GM18526 (cell line): ENCODE results near the gene MKNK2.

Experiments used
- POLR2A ChIP-seq: IDR thresholded peaks from 3 replicates; pipeline ENCODE4 v1.6.1; 2011; ENCODE audit not compliant: insufficient read length; ENCODE audit errors: extremely low read depth

MKNK2 gene

DNA sequence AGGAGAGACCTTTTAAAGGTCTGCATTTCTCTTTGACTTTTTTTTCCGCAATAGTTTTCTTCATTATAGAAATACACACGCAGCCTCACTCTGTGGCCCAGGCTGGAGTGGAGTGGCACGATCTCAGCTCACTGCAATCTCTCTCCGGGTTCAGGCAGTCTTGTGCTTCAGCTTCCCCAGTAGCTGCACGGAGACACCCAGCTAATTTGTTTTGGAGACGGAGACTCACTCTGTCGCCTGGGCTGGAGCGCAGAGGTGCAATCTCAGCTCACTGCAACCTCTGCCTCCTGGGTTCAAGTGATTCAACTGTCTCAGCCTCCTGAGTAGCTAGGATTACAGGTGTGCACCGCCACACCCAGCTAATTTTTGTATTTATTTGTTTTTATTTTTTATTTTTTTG, 11.7 kb upstream of the MKNK2 start:
- no peak for TF ChIP-seq POLR2A

DNA sequence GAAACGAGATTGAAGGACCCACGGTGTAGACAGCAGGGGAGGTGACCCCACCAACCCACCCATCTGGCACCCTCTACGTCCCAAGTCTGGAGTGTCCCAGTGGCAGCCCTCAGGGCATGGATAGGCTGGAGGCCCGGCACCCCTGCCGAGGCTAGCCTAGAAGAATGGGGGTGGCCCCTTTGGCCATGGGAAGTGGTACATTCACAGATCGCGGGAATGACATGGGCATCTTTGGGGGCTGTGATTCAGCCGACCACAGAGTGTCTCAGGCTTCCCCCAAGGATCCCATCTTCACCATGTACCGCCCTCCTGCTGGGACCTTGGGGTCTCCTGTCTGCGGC, 11.3 kb upstream of the MKNK2 start:
- TF ChIP-seq POLR2A = no peak

- TF ChIP-seq POLR2A = peak; percentile 68
Observed at GRCh38 chr19:2061495-2062388, 10.7 kb upstream of the MKNK2 start.

DNA sequence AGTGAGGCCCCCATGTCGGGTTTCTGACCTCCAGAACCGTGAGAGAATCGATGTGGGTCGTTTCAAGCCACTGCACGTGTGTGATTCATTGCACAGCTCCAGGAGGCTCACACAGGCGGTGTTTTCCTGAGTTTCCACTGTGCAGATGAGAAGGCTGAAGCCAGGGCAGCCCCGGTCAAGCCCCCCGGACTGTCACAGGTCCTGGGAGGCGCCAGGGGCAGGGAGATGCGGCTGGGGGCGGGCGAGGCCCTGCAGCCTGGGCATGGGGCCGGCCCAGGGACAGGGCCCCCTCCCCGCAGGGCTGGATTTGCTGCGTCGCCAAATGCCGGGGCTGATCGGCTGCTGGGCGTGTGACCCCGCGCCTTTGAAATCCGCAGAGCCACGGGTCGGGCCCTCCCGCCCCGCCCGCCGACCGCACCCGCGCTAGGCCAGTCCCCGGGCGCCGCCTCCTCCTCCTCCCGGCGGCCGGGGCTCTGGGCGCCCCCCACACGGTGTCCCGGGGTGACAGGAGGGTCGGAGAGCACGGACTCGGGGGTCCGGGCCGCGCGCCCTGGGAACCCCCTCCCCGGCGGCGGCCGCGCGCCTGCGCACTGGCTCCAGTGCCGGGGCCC, 9.9 kb upstream of the MKNK2 start:
- peak; percentile 62 for TF ChIP-seq POLR2A

DNA sequence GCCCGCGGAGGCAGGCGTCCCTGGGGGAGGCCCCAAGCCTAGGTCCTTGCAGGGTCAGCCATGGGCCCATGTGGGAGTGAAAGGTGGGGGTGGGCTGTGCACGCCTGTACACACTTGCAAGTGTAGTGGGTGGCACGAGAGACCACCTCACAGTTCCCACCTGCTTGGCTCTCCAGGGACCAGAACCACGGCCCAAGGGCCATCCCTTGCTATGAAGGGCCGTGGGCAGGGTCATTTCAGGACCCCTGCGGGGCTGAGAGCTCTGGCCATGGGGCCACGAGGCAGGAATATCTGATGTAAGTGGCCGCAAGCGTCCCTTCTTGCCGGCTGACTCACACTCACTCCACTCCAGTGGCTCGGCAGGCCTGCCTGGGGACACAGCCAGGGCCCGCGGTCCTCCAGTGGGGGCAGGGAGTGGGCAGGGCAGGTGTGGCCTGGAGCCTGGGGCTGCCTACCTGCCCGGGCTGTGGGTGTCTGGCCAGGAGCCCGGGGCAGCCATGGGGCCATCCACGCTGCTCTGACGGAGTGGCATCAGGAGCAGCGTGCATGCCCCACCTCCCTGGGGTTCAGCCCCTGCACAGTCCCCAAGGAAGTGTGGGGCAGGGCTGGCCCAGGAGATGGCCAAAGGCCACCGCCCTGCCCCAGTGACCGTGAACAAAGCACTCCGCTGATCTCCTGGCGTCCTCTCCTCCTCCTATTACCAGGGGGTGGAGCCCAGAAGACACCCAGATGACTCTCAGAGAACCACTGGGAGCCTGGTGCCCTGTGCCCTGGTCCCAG, 8.6 kb upstream of the MKNK2 start:
- TF ChIP-seq POLR2A = no peak

DNA sequence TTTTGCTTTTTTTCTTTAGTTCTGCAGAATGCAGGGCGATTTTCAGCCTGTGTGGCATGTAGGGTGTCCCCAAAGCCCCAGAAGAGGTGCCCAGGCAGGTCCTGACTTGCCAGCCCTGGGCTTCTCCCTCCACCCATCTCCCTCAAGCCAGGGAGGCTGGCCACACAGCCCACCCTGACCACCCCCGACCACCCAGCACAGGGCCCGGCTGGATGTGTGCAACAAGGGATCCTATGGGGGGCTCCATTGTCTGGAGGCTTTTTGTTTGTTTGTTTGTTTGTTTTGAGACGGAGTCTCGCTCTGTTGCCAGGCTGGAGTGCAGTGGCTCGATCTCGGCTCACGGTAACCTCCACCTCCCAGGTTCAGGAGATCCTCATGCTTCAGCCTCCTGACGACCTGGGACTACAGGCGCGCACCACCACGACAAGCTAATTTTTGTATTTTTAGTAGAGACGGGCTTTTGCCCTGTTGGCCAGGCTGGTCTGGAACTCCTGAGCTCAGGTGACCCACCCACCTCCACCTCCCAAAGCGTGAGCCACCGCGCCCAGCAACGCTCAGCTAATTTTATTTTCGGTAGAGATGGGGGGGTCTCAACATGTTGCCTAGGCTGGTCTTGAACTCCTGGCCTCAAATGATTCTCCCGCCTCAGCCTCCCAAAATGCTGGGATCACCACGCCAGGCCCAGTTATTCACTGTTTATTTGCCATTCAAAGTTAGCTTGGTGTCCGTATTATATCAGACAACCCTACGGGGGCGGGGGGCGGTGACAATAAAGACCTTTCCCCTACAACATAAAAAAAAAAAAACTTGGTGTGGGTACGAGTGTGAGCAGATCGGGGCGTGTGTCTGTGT, 7.8 kb upstream of the MKNK2 start:
- no peak for TF ChIP-seq POLR2A

DNA sequence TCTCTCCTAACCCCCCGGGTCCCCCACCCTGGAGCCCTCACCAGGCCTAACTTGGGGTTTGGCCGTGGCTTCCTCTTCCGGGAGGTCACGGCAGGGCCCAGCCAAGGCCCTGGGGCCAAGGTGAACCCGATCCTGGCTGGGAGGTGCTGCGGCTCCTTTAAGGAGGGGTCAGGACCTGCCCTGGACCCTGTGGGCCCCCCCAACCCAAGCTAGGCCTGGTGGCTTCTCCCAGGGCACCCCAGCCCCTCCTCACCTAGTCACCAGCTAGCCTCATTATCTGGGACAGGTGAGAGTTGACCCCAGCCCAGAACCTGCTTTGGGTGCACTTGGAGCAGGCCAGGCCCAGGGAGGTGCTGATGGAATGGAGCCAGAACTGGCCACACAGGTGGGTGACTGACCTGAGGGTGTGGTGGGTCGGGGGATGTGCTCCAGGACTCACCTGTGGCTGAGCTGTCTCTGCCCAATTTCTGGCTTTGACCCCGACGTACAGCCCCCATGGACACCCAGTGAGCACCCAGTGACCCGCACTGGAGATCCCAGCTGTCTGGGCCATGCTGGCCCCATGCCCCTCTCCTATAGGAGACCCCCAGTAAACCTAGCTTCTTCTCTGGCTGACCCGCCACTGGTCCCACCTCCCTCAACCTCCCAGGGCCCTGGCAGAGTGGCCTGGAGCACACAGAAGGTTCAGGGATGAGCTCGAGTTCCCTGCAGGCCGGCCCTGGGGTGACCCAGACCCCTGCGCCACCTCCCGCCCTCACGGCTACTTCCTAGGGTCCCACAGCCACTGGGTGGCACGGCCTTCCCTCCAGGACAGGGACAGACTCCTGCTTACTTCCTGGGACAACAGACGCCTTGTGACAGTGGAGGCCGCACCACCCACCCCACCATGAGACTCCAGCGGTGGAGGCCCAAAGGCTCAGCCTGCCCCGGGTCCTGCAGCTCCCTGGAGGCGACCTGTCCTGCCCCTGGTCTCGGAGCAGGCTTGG, 6.7 kb upstream of the MKNK2 start:
- no peak for TF ChIP-seq POLR2A

DNA sequence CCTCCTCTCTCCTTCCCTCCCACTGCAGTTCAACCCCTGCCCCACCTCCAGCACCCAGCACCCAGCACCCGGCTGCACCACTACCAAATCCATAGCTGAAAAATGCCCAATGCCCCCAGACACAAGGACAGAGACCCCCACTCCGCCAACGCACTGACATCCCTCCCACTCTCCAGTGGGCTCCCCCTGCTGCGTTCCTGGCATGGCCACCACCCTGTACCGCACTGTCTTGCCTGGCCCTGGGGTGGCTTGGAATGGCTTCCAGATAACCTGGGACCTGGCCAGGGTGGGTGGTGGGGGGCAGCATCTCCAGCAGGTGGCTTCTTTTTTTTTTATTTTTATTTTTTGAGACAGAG, 5.8 kb upstream of the MKNK2 start:
- no peak for TF ChIP-seq POLR2A

DNA sequence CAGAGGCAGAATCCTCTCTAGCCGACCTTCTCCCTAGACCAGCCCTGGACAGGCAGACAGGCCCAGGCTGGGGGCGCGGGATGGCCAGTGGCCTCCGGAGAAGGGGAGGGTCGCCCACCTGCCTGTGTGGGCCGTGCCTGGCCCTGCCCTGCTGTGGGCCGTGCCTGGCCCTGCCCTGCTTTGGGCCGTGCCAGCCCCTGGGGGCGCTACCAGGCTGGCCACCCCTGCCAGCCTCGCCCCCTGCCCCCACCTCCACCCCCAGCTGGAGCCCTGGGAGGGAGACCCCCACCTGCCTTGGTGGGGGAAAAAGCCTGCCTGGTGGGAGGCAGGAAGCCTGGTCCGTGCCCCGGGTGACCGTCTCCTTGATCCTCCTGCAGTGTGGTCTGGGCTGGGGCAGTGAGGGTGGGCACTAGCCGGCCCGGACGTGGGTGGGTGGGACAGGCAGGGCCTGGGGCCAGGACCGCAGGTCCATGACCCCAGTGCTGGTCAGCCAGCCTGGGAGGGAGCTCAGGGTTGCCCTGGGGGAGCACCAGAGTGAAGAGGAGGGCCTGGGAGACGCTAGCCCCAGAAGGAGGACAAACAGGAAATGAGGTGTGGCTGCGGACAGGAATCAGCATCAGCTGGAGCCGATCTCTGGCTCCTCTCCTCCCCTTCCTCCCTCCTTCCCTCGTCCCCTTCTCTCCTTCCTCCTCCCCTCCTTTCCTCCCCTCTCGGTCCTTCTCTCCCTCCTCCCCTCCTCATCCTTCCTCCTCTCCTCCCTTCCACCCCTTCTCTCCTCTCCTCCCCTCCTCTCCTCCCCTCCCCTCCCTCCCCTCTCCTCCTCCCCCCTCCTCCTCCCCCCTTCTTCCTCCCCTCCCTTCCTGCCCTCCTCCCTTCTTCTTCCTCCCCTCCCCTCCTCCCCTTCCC, 5.1 kb upstream of the MKNK2 start:
- TF ChIP-seq POLR2A = no peak

DNA sequence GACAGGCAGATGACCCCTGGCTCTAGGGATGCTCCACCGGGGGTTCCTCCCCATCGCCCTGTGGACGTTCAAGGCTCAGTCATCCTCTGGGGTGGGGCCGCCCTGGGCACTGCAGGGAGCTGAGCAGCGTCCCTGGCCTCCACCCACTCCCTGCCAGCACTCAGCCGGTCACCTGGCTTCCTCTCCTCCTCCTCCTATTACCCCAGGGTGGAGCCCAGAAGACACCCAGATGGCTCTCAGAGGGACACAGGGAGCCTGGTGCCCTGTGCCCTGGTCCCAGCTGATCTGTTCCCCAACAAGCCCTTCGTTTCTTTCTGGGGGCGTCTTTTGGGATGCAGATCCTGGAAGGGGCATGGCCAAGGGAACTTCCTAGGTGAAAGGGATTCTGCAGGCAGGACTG, 3.7 kb upstream of the MKNK2 start:
- TF ChIP-seq POLR2A = no peak

DNA sequence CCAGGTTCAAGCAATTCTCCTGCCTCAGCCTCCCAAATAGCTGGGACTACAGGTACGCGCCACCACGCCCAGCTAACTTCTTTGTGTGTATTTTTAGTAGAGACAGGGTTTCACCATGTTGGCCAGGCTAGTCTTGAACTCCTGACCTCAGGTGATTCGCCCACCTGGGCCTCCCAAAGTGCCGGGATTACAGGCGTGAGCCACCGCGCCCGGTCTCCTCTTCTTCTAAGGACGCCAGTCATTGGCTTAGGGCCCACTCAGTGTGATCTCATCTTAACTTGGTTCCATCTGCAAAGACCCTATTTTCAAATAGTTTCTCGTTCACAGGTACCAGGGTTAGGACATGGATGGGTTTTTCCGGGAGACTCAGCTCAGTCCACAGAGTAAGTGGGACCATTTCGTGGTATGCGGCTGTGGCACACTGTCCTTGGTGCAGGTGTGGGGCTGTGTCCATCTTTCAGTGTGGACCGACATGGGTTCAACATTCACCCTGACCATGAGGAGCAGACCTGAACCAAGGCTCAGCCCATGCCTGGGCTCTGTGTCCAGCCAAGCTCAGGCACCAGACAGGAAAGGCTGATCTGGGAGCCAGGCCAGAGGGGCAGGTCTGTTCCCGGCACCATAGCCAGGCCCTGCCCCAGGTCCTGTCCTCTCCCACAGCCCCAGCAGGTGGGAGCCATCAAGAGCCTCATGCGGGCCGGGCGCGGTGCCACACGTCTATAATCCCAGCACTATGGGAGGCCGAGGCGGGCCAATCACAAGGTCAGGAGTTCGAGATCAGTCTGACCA, 2.8 kb upstream of the MKNK2 start:
- TF ChIP-seq POLR2A = no peak
